Astrocyte of the cerebellum (primary cell): ENCODE results near the gene RNPS1.
A peak's percentile ranks its signal among the peaks of the same experiment; 100 is the strongest.

Experiments used
- DNase-seq: peaks from one replicate; pipeline ENCODE4 v3.0.0-alpha.2; 2011; ENCODE audit warnings: low read depth
- H3K4me3 ChIP-seq: 2 replicates; pipeline ENCODE4 v1.5.1; 2011; ENCODE audit warnings: mild to moderate bottlenecking, low read depth, low read length, moderate library complexity
- CTCF ChIP-seq: IDR thresholded peaks from 2 replicates; pipeline ENCODE4 v1.5.1; 2012; ENCODE audit warnings: low read length, low read depth, moderate library complexity, mild to moderate bottlenecking; ENCODE audit errors: missing control alignments
- in situ Hi-C: cut with HindIII; loops from 2 replicates; pipeline ENCODE4 v1.10.0; 2017; ENCODE audit warnings: low sequenced_read_pairs

The RNPS1 gene

GRCh38 chr16:2209258-2210008, 58.5 kb downstream of the RNPS1 start:
- no peak for TF ChIP-seq CTCF
- no peak for DNase-seq
- in situ Hi-C loops, result no loop called here
- H3K4me3 ChIP-seq, result no peak overlapping the region

GRCh38 chr16:2208772-2209171, 59.2 kb downstream of the RNPS1 start:
- TF ChIP-seq CTCF, result no peak
- DNase-seq, result no peak
- in situ Hi-C loops, result no loop called here
- H3K4me3 ChIP-seq, result no peak overlapping the region

GRCh38 chr16:2208308-2208707, 59.6 kb downstream of the RNPS1 start:
- TF ChIP-seq CTCF, result no peak
- H3K4me3 ChIP-seq, result no peak overlapping the region
- in situ Hi-C loops, result no loop called here
- no peak for DNase-seq

- no peak for DNase-seq
- TF ChIP-seq CTCF, result no peak
- in situ Hi-C loops, result no loop called here
- no peak overlapping the region for H3K4me3 ChIP-seq
These were observed 60.1 kb downstream of the RNPS1 start for GRCh38 chr16:2207872-2208271.

- no peak overlapping the region for H3K4me3 ChIP-seq
- no peak for DNase-seq
- TF ChIP-seq CTCF, result no peak
- in situ Hi-C loops, result no loop called here
These were observed 61.0 kb downstream of the RNPS1 start for GRCh38 chr16:2206780-2207433.

- DNase-seq, result no peak
- no peak for TF ChIP-seq CTCF
- in situ Hi-C loops, result no loop called here
These were observed 61.5 kb downstream of the RNPS1 start for GRCh38 chr16:2206420-2206779.

More at GRCh38 chr16:2206420-2206779, 61.5 kb downstream of the RNPS1 start:
- H3K4me3 ChIP-seq, result peak overlapping the region; percentile 67
